WI38 (cell line): ENCODE measurements around the gene AP1B1.
"Not testable (repeated sequence)": the region's sequence is repeated elsewhere in the genome, so short reads cannot be mapped to it uniquely, and the experiment has no call there.

Experiments
- H3K4me3 ChIP-seq: 2 replicates; pipeline ENCODE4 v1.5.1; 2011; ENCODE audit warnings: low read depth, mild to moderate bottlenecking, control low read depth, low read length
- TF ChIP-seq, protein P1 (sequence below): IDR thresholded peaks from 2 replicates; pipeline ENCODE4 v1.5.1; 2012; ENCODE audit warnings: low read depth, mild to moderate bottlenecking, control low read depth, low read length

Gene AP1B1

DNA sequence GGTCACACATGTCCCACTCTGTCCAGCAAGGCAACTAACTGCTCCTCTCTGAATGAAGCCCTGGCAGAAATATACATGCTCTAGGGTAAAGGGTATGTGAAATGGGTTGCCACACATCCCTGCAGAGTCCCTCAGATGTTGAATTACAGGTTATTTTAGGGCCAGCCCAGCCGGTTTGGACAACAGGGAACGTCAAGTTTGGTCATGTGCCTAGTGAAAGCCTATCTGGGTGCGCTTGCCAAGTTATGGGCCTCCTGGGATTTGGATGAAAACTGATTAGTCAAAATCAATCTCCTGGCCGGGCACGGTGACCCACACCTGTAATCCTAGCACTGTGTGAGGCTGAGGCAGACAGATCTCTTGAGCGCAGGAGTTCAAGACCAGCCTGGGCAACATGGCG is 10.4 kb downstream of the AP1B1 start:
- TF ChIP-seq, protein P1, sequence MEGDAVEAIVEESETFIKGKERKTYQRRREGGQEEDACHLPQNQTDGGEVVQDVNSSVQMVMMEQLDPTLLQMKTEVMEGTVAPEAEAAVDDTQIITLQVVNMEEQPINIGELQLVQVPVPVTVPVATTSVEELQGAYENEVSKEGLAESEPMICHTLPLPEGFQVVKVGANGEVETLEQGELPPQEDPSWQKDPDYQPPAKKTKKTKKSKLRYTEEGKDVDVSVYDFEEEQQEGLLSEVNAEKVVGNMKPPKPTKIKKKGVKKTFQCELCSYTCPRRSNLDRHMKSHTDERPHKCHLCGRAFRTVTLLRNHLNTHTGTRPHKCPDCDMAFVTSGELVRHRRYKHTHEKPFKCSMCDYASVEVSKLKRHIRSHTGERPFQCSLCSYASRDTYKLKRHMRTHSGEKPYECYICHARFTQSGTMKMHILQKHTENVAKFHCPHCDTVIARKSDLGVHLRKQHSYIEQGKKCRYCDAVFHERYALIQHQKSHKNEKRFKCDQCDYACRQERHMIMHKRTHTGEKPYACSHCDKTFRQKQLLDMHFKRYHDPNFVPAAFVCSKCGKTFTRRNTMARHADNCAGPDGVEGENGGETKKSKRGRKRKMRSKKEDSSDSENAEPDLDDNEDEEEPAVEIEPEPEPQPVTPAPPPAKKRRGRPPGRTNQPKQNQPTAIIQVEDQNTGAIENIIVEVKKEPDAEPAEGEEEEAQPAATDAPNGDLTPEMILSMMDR, result no peak
- H3K4me3 ChIP-seq, result no peak overlapping the region

DNA sequence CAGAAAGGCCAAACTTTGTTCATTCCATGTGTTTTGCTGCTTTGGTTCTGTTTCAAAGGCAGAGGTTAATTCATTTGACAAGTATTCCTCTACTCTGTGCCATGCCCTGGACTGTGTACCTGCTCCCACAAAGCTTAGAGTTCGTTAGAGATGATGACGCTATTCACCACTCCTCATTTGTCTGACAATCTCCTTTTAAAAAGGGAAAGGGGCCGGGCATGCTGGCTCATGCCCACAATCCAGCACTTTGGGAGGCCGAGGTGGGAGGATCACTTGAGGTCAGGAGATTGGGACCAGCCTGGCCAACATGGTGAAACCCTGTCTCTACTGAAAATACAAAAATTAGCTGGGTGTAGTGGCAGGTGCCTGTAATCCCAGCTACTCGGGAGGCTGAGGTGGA is 11.7 kb downstream of the AP1B1 start:
- not testable (repeated sequence) for H3K4me3 ChIP-seq

DNA sequence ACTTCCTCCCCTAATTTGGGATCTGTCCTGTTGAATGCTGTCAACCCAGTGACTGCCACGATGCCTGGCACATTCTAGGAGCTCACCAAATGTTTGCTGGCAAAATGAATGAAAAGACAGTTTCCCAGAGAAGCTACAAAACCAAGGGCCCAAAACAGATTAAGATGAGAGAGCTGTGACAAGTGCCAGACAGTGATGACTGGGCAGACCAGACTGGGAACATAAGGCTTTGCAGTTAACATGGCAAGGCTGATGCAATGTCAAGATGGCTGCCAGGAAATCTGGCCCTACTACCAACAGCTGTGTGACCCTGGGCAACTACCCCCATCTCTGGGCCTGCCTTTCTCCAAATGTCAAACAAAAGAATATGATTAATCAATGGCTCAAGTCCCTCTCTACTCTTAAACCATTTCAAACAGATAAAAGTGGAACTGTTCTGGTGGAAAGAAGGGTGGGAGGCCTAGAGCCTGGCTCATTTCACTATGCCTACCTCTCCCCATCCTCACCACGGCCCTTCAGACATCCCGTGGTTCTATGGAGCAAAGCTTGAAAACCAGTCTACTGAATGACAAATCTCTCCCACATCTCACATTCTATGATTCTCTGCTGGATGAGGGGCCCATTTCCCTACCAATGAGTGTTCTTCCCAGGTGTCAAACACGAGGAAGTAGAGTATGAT is 12.8 kb downstream of the AP1B1 start:
- no peak overlapping the region for H3K4me3 ChIP-seq
- TF ChIP-seq, protein P1, result no peak

DNA sequence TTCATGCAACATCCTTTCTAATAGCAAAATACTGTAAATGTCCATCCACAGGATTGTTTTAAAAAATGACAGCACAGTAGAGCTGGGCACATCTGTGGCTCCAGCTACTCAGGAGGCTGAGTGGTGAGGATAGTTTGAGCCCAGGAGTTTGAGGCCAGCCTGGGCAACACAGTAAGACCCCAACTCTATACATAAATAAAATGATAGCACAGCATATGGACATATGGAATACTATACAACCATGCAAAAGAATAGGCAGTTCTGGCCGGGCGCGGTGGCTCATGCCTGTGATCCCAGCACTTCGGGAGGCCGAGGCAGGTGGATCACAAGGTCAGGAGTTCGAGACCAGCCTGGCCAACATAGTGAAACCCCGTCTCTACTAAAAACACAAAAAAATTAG is 13.6 kb downstream of the AP1B1 start:
- H3K4me3 ChIP-seq, result not testable (repeated sequence)

DNA sequence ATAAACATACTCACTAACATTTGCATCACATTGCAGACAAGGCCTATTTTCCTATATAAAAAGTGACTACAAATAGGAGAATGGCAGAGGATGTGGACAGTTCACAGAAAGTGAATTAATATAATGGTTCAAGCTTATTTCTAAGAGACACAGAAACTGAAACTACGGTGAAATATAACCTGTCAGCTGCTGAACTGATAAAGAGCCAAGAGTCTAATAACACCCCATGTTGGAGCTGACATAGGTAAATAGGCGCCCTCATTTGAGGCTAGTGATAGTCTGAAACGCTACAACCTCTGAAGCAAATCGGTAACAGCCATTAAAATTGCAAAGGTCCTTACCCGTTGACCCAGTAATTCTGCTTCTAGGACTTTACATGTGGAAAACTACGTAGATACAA is 14.0 kb downstream of the AP1B1 start:
- no peak overlapping the region for H3K4me3 ChIP-seq
- TF ChIP-seq, protein P1, result no peak

DNA sequence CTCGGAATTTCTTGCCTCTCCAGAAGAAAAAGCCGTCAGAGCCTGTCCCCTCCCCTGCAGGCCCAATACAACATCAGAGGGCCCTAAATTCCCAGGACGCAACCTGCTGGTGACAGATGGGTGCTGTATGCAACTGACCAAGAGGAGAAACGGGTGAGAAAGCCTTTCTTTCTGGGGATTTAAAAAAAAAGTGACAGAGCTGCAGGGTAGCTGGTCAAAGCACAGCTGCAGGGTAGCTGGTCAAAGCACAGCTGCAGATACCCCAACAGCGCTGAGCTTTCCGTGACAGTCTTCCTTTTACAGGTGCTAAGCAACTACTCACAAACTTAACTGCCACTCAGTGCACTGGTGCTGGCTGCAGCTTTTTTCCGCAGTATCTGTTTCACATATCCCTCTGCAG is 17.8 kb downstream of the AP1B1 start:
- no peak overlapping the region for H3K4me3 ChIP-seq
- TF ChIP-seq, protein P1, result no peak

DNA sequence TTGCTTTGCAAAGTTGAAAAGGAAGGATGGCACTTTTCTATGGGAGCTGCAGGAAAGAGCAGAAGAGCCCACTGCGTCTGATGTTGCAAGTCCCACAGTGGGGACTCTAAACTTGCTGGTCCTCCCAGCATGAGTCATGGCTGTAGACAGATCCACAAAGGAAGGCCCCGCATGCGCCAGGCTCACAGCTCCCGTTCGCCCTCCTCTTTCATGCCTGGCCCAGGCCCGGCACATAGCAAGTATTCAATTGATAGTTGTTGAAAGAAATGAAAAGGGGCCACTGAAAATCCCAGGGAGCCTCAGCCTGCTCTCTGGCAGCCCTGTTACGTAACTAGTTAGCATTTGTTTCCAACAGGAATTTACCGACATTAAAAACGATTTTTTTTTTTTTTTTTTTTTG is 18.9 kb downstream of the AP1B1 start:
- TF ChIP-seq, protein P1, result no peak
- H3K4me3 ChIP-seq, result no peak overlapping the region

DNA sequence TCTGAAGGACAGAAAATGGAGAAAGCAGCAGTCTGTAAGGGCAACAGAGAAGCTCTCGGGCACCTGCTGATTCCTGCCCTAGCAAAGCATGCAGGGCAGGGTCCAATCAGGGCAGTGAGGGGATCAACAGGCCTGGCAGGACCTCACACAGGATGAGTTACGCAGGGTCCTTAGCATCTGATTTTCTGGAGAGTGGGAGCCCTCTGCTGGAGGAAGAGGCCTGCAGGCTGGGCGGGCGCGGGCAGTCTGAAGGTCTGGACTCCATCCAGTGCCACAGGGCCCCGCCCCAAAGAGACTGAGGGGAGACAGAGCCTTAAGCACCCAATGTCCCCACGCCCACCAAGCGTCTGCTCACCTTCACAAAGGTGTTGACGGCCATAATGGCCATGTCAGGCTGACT is 28.9 kb downstream of the AP1B1 start:
- TF ChIP-seq, protein P1, result peak; percentile 59
- no peak overlapping the region for H3K4me3 ChIP-seq

DNA sequence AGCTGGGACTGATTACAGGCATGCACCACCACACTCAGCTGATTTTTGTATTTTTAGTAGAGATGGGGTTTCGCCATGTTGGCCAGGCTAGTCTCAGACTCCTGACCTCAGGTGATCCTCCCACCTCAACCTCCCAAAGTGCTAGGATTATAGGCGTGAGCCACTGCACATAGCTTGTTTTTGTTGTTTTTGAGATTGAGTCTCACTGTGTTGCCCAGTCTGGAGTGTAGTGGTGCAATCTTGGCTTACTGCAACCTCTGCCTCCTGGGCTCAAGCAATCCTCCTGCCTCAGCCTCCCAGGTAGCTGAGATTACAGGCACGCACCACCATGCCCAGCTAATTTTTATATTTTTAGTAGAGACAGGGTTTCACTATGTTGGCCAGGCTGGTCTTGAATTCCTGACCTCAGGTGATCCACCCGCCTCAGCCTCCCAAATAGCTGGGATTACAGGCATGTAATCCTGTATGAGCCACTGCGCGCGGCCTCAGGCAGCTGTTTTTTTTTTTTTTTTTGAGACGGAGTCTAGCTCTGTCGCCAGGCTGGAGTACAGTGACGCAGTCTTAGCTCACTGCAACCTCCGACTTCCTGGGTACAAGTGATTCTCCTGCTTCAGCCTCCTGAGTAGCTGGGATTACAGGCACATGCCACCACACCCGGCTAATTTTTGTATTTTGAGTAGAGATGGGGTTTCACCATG is 31.0 kb downstream of the AP1B1 start:
- H3K4me3 ChIP-seq, result not testable (repeated sequence)
